Measurements from ENCODE around the gene TSNAXIP1.
A peak's percentile ranks its signal among the peaks of the same experiment; 100 is the strongest.

The TSNAXIP1 gene

DNA sequence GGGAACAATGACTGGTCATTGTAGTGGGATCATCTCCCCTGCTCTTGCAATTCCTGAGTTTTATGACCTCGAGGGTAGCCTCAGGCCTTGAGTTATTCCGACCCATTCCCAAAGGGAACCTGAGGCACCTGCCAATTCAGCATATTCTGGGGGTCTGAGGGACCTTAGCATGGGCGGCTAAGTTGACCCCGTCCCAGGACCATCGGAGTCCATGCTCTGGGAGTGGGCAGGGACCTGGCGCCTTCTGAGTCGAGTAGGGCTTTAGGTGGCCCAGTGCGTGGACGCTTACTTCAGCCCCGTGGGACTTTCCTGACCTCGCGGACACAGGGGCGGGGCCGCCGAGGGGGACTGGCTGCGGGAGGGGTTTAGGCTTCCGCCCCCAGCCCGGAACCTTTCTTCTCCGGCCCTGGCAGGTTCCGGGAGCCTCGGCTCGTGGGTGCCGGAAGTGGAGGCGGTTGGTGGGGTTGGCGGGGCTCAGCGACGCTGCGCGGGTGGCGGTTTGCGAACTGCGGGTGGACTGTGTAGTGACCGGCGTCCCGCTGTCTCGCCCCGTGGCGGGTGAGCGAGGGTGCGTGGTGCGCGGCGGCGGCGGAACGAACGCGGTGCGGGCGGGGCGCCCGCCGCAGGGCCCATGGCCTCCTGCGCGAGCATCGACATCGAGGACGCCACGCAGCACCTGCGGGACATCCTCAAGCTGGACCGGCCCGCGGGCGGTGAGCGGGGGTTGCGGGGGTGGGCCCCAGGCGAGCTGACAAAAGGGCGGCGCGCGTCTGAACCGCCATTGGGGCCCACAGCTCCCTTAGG lies 66.1 kb downstream of the TSNAXIP1 start, which contains the start of gene EDC4:
EDC4 (plus strand) TSS at position 422 of the 804 bp plus-strand sequence; CDS start at position 632, 210 bp downstream.
- peak; percentile 83 for DNase-seq (ENCODE audit: low read depth in 2 of 2)
- TF ChIP-seq CTCF (IDR thresholded peaks at IDR 0.05; ENCODE audit: low read depth, low read length), result no peak
- H3K4me3 ChIP-seq (replicated peaks in 1 of 2; ENCODE audit: low read depth in 2 of 2, low read length in 2 of 2), result peak within 1 kb of the TSS; percentile 91 to 93

GRCh38 chr16:67873435-67874370 lies 67.0 kb downstream of the TSNAXIP1 start:
- peak; percentile 16 to 24 for DNase-seq (ENCODE audit: low read depth in 2 of 2)
- no peak for TF ChIP-seq CTCF (IDR thresholded peaks at IDR 0.05; ENCODE audit: low read depth, low read length)
- peak overlapping the region; percentile 91 to 93 for H3K4me3 ChIP-seq (replicated peaks in 1 of 2; ENCODE audit: low read depth in 2 of 2, low read length in 2 of 2)

DNA sequence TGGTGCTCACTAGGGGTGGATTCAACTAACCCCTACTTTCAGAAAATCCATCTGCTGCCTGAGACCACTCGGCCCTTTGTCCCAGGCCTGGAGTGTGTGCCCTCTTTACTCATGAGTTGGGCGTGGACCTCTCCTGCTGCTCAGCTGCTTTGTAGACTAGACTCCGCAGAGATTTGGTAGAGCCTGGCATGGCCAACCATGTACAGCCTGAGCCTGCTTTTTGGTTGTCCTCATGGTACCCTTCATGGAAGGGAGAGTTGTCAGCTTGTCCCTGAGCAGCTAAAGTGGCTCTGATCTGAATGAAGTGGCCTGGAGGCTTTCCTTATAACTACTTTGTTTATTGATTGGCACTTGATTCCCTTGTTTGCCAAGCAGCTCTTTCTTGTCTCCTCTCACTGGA lies 67.7 kb downstream of the TSNAXIP1 start:
- no peak for TF ChIP-seq CTCF (IDR thresholded peaks at IDR 0.05; ENCODE audit: low read depth, low read length)
- peak overlapping the region; percentile 91 to 93 for H3K4me3 ChIP-seq (replicated peaks in 1 of 2; ENCODE audit: low read depth in 2 of 2, low read length in 2 of 2)
- no peak for DNase-seq (ENCODE audit: low read depth in 2 of 2)

GRCh38 chr16:67877064-67877463 lies 70.4 kb downstream of the TSNAXIP1 start:
- DNase-seq (ENCODE audit: low read depth in 2 of 2), result no peak
- no peak for TF ChIP-seq CTCF (IDR thresholded peaks at IDR 0.05; ENCODE audit: low read depth, low read length)
- no peak overlapping the region for H3K4me3 ChIP-seq (replicated peaks in 1 of 2; ENCODE audit: low read depth in 2 of 2, low read length in 2 of 2)

Measured in cardiac fibroblast (primary cell).